Measurements from ENCODE around the gene MYO19.

MYO19 gene

DNA sequence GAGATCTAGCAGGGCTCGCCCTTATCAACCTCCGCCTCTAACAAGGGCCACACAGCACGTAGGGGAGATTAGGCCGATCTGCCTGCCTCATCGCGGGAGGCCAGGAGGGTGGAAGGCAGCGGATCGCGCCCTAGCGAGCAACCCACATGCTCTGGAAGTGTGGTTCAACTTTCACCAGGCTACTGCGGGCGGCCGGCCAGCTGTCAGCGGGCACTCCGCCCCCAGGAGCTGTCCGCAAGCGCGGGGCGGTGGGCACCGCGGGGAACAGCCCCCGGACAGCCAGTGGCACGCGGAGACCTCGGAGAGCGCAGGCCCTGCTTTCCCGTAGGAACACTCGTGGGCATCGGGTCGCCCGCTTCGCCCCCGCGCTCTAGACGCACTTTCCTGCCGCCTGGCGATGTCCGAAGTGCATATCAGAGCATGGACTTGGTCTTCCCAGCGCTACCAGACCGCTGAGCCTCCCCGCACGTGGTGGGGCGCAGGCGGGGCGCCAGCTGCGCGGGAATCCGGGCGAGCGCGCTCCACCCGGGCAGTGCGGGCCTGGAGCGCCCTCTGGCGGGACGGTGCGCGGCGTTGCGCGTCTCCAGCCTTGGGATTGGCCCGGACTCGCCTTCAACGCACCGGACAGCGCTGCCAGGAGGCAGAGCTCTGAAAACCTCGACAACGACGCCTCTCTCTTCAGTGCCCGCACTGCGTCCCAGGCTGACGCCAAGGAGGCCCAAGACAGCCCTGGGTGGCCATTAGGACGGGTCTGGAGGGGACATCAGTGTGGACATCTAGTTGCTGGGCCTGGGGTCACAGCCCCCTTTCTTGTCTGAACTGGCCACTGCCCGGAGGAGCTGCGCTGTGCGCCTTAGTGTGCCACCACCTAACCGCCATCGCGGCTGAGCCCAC is 51.8 kb downstream of the MYO19 start (continued):
- TF ChIP-seq ZNF777 (tag by site-specific recombination; IDR thresholded peaks at IDR 0.05; ENCODE audit: borderline replicate concordance) (peak; percentile 64; the same call in 1 of the 2 replicates), BCL11B (tag by site-specific recombination; IDR thresholded peaks at IDR 0.05; ENCODE audit: low read depth) (peak; percentile 27; the same call in 1 of the 2 replicates), BCL11A (tag by site-specific recombination; IDR thresholded peaks at IDR 0.05; ENCODE audit: low read depth) (no peak), ZBTB8A (tag by site-specific recombination; IDR thresholded peaks at IDR 0.05) (peak; percentile 95), ZNF654 (tag by site-specific recombination; IDR thresholded peaks at IDR 0.05; ENCODE audit: low read depth) (peak; percentile 40), ZNF561 (tag by site-specific recombination; IDR thresholded peaks at IDR 0.05; ENCODE audit: borderline replicate concordance) (peak; percentile 79), ZNF211 (tag by site-specific recombination; IDR thresholded peaks at IDR 0.05; ENCODE audit: low read depth) (no peak), ZNF266 (tag by site-specific recombination; IDR thresholded peaks at IDR 0.05; ENCODE audit: low read depth) (no peak), ZNF473 (tag by site-specific recombination; IDR thresholded peaks at IDR 0.05) (no peak), ZBTB17 (tag by site-specific recombination; IDR thresholded peaks at IDR 0.05) (peak; percentile 25; the same call in 1 of the 2 replicates), ZIC2 (tag by site-specific recombination; IDR thresholded peaks at IDR 0.05) (no peak; the same call in 1 of the 2 replicates), GLIS2 (tag by site-specific recombination; IDR thresholded peaks at IDR 0.05) (no peak), ZSCAN16 (tag by site-specific recombination; IDR thresholded peaks at IDR 0.05) (0 out of 2 replicates have a peak, but pooled peaks have one; percentile 47), SALL2 (tag by site-specific recombination; IDR thresholded peaks at IDR 0.05; ENCODE audit: borderline replicate concordance) (0 out of 2 replicates have a peak, but pooled peaks have one; percentile 52), SP2 (tag by site-specific recombination; IDR thresholded peaks at IDR 0.05) (no peak), ZNF610 (tag by site-specific recombination; IDR thresholded peaks at IDR 0.05; ENCODE audit: borderline replicate concordance) (peak; percentile 77; the same call in 1 of the 2 replicates), ZSCAN30 (tag by site-specific recombination; IDR thresholded peaks at IDR 0.05) (peak; percentile 80; the same call in 1 of the 2 replicates), GLIS1 (tag by site-specific recombination; IDR thresholded peaks at IDR 0.05) (peak; percentile 28; the same call in 1 of the 2 replicates), ZNF600 (tag by site-specific recombination; IDR thresholded peaks at IDR 0.05) (no peak), ZNF311 (tag by site-specific recombination; IDR thresholded peaks at IDR 0.05; ENCODE audit: borderline replicate concordance) (no peak), ZNF677 (tag by site-specific recombination; IDR thresholded peaks at IDR 0.05) (no peak)
- TF ChIP-seq, protein P1, sequence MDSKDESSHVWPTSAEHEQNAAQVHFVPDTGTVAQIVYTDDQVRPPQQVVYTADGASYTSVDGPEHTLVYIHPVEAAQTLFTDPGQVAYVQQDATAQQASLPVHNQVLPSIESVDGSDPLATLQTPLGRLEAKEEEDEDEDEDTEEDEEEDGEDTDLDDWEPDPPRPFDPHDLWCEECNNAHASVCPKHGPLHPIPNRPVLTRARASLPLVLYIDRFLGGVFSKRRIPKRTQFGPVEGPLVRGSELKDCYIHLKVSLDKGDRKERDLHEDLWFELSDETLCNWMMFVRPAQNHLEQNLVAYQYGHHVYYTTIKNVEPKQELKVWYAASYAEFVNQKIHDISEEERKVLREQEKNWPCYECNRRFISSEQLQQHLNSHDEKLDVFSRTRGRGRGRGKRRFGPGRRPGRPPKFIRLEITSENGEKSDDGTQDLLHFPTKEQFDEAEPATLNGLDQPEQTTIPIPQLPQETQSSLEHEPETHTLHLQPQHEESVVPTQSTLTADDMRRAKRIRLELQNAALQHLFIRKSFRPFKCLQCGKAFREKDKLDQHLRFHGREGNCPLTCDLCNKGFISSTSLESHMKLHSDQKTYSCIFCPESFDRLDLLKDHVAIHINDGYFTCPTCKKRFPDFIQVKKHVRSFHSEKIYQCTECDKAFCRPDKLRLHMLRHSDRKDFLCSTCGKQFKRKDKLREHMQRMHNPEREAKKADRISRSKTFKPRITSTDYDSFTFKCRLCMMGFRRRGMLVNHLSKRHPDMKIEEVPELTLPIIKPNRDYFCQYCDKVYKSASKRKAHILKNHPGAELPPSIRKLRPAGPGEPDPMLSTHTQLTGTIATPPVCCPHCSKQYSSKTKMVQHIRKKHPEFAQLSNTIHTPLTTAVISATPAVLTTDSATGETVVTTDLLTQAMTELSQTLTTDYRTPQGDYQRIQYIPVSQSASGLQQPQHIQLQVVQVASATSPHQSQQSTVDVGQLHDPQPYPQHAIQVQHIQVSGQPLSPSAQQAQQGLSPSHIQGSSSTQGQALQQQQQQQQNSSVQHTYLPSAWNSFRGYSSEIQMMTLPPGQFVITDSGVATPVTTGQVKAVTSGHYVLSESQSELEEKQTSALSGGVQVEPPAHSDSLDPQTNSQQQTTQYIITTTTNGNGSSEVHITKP (tag by site-specific recombination; IDR thresholded peaks at IDR 0.05), result no peak
- TF ChIP-seq, protein P2, sequence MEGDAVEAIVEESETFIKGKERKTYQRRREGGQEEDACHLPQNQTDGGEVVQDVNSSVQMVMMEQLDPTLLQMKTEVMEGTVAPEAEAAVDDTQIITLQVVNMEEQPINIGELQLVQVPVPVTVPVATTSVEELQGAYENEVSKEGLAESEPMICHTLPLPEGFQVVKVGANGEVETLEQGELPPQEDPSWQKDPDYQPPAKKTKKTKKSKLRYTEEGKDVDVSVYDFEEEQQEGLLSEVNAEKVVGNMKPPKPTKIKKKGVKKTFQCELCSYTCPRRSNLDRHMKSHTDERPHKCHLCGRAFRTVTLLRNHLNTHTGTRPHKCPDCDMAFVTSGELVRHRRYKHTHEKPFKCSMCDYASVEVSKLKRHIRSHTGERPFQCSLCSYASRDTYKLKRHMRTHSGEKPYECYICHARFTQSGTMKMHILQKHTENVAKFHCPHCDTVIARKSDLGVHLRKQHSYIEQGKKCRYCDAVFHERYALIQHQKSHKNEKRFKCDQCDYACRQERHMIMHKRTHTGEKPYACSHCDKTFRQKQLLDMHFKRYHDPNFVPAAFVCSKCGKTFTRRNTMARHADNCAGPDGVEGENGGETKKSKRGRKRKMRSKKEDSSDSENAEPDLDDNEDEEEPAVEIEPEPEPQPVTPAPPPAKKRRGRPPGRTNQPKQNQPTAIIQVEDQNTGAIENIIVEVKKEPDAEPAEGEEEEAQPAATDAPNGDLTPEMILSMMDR (tag by site-specific recombination; IDR thresholded peaks at IDR 0.05), result peak; percentile 62
- TF ChIP-seq, protein P3, sequence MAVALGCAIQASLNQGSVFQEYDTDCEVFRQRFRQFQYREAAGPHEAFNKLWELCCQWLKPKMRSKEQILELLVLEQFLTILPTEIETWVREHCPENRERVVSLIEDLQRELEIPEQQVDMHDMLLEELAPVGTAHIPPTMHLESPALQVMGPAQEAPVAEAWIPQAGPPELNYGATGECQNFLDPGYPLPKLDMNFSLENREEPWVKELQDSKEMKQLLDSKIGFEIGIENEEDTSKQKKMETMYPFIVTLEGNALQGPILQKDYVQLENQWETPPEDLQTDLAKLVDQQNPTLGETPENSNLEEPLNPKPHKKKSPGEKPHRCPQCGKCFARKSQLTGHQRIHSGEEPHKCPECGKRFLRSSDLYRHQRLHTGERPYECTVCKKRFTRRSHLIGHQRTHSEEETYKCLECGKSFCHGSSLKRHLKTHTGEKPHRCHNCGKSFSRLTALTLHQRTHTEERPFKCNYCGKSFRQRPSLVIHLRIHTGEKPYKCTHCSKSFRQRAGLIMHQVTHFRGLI (tag by site-specific recombination; IDR thresholded peaks at IDR 0.05), result peak; percentile 53; the same call in 1 of the 2 replicates
- TF ChIP-seq, protein P4, sequence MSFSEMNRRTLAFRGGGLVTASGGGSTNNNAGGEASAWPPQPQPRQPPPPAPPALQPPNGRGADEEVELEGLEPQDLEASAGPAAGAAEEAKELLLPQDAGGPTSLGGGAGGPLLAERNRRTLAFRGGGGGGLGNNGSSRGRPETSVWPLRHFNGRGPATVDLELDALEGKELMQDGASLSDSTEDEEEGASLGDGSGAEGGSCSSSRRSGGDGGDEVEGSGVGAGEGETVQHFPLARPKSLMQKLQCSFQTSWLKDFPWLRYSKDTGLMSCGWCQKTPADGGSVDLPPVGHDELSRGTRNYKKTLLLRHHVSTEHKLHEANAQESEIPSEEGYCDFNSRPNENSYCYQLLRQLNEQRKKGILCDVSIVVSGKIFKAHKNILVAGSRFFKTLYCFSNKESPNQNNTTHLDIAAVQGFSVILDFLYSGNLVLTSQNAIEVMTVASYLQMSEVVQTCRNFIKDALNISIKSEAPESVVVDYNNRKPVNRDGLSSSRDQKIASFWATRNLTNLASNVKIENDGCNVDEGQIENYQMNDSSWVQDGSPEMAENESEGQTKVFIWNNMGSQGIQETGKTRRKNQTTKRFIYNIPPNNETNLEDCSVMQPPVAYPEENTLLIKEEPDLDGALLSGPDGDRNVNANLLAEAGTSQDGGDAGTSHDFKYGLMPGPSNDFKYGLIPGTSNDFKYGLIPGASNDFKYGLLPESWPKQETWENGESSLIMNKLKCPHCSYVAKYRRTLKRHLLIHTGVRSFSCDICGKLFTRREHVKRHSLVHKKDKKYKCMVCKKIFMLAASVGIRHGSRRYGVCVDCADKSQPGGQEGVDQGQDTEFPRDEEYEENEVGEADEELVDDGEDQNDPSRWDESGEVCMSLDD (tag by site-specific recombination; IDR thresholded peaks at IDR 0.05), result peak; percentile 71; the same call in 1 of the 2 replicates
- TF ChIP-seq, protein P5, sequence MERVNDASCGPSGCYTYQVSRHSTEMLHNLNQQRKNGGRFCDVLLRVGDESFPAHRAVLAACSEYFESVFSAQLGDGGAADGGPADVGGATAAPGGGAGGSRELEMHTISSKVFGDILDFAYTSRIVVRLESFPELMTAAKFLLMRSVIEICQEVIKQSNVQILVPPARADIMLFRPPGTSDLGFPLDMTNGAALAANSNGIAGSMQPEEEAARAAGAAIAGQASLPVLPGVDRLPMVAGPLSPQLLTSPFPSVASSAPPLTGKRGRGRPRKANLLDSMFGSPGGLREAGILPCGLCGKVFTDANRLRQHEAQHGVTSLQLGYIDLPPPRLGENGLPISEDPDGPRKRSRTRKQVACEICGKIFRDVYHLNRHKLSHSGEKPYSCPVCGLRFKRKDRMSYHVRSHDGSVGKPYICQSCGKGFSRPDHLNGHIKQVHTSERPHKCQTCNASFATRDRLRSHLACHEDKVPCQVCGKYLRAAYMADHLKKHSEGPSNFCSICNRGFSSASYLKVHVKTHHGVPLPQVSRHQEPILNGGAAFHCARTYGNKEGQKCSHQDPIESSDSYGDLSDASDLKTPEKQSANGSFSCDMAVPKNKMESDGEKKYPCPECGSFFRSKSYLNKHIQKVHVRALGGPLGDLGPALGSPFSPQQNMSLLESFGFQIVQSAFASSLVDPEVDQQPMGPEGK (tag by site-specific recombination; IDR thresholded peaks at IDR 0.05), result peak; percentile 67

Data from HEK293 (cell line).